HS-27A (cell line): ENCODE measurements around the gene GAL3ST2.
"Not testable (repeated sequence)": the region's sequence is repeated elsewhere in the genome, so short reads cannot be mapped to it uniquely, and the experiment has no call there.

Source experiments
- DNase-seq: peaks from one replicate; pipeline ENCODE4 v3.0.0-alpha.2; 2012; ENCODE audit warnings: low read depth, missing footprints

GAL3ST2 gene

GRCh38 chr2:241795021-241795999 lies 18.7 kb downstream of the GAL3ST2 start:
- DNase-seq: no peak

- no peak for DNase-seq
These were observed 19.6 kb downstream of the GAL3ST2 start for GRCh38 chr2:241796209-241796608.

GRCh38 chr2:241796610-241797138 lies 20.1 kb downstream of the GAL3ST2 start:
- DNase-seq: no peak

DNA sequence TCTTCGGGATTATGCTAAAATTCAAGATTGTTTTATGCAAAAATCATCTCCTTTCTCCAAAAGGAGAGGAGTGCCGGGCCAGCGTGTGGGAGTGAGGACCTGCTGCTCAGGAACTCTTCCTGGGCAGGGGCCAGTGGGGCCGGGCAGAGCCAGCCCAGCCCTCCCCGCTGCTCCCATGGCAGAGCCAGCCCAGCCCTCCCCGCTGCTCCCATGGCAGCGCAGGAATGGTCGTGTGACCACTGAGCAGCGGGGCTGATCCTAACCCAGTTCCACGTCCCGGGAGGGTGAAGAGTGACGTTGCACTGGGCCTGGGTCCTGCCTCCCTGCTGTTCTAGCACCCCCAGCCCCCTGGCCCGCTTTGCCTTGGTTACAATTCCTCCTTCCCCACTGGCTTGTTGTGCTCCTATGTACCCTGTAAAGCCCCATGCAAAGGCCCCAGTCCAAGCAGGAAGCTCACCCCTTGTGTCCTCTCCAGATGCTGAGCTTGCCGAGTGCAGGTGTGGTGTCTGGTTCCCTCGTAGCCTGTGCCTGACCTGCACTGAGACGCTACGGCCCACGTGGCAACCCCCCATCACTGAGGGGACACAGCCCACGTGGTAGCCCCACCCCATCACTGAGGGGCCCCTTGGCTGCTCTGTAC lies 20.9 kb downstream of the GAL3ST2 start:
- no peak for DNase-seq

DNA sequence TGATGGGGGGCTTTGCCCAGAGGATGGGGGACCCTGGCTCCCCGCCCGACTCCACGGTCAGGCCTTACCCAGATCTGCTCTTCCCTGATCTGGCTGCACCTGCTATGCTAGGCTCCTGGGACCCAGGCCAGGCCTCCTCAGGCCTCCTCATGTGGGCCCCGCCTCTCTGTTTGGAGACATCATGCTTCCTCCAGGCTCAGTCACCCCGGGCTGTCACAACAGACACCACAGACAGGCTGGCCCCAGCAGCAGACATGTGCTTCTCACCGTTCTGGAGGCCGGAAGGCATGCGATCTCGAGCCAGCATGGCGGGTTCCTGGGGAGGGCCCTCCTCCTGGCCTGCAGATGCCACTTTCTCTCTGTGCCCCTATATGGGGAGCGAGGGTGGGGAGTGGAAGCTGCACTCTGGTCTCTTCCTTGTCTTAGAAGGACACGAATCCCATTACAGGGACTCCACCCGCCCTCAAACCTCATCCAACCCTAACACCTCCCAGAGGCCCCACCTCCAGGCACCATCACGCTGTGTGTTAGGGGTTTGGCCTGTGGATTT lies 21.5 kb downstream of the GAL3ST2 start:
- no peak for DNase-seq

DNA sequence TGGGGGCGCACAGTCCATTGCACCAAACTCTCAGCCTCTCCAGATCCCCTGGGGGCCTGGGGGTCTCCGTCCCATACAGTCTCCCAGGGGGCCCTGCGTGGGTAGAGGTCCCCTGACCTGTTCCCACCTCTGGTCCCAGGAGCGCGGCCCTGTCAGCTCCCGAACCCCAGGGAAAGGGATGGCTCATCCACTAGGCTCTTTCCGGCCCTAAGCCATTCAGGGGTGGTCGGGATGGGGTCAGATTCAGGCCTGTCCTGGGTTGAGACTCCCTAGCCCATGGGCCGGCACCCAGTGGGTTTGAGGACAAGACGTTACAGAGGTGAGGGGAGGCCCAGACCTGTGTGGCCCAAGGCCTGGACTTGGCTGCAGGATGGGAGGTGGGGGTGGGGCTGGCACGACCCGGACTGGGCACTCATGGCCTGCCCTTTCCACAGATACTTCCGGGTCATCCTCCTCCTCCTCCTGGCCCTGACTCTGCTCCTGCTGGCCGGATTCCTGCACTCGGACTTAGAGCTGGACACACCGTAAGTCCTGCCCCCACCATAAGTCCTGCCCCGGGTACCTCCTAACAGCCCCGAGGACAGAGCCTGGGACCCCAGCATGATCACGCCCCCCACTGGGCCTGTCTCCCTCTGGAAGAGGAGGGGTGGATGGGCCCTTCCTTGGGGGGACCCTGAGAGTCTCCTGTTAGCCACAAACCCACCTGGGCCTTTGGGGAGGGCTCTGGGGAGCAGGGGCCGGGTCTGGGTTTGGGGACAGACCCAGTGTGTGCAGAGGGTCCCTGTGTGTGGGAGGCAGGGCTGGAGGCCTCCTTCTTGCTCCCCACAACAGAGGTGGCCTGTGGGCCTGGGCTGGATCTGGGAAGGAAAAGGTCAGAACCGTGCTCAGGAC lies 22.3 kb downstream of the GAL3ST2 start:
- DNase-seq: no peak

- no peak for DNase-seq
These were observed 23.0 kb downstream of the GAL3ST2 start for GRCh38 chr2:241799522-241800197.

GRCh38 chr2:241800198-241800903 lies 23.7 kb downstream of the GAL3ST2 start:
- not testable (repeated sequence) for DNase-seq

DNA sequence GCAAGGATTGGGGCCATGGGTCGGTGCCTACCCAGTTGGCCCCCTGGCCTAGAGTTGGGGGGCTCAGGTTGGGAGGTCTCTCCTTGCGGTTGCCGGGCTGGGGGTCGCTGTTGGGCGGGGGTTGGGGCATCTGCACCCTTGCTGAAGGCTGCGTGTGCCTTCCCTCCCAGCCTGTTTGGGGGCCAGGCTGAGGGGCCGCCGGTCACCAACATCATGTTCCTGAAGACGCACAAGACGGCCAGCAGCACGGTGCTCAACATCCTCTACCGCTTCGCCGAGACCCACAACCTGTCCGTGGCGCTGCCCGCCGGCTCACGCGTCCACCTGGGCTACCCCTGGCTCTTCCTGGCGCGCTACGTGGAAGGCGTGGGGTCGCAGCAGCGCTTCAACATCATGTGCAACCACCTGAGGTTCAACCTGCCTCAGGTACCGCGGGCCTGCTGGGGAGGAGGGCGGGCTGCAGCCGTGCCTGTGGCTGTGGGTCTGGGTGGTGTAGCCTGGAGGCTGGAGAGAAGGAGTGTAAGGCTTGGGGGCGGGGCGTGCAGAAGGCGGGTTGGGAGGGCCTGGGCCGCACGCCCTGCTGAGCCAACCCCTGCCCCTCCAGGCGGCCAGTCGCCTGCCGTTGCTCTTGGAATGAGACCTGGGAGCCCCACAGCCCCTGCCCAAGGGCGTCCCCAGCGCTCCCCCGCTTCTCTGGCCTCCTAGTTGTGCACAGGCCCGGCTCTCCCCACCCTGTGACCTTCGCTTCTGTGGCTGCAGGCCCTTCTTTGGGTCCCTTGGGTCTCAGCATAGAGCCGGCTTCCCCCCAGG lies 25.2 kb downstream of the GAL3ST2 start:
- no peak for DNase-seq

GRCh38 chr2:241802421-241803318 lies 26.0 kb downstream of the GAL3ST2 start:
- DNase-seq: no peak

GRCh38 chr2:241803387-241804325 lies 27.0 kb downstream of the GAL3ST2 start:
- no peak for DNase-seq

GRCh38 chr2:241804326-241805229 lies 28.0 kb downstream of the GAL3ST2 start:
- no peak for DNase-seq

DNA sequence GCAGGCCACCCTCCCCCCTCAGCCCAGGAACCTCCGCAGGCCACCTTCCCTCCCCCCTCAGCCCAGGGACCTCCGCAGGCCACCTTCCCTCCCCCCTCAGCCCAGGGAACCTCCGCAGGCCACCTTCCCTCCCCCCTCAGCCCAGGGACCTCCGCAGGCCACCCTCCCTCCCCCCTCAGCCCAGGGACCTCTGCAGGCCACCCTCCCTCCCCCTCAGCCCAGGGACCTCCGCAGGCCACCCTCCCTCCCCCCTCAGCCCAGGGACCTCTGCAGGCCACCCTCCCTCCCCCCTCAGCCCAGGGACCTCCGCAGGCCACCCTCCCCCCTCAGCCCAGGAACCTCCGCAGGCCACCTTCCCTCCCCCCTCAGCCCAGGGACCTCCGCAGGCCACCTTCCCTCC lies 29.6 kb downstream of the GAL3ST2 start:
- DNase-seq: not testable (repeated sequence)

GRCh38 chr2:241808051-241808720 lies 31.6 kb downstream of the GAL3ST2 start:
- DNase-seq: no peak

DNA sequence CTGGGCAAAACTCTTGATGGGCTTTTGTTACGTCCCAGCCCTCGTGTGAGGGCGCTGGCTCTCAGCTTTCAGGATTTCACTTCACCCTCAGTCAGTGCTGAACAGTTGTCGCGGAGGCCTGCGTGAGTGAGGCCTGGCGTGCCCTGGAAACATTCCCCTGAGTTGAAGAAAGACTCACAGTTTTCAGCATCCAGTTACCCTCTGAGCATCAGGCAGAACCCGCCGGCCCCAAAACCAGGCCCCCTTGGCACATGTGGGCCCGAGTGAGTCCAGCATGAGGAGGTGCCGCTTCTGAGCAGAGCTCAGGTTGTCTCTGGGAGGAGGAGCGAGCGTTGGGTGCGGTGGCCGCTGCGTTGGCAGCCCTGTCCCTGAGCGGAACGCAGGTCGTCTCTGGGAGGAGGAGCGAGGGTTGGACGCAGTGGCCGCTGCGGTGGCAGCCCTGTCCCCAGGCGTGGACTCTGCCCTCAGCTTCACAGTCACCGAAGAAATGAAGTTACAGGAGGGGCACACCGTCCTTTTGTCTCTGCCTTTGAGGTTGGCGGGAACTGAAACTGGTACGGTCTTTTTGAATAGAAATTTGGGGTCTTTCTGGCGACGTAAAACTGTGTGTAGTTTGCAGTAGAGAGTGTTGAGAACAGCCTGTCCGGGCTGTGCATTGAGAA lies 32.2 kb downstream of the GAL3ST2 start, which contains the start of gene NEU4:
Gene NEU4 (plus strand): TSS at position 473 of the 662 bp plus-strand sequence. CDS start 5,292 bp downstream, outside the sequence.
- no peak for DNase-seq
